Peyer's patch (tissue), 4 donors: ENCODE measurements around the gene DNAJB8. TPM values are rescaled to one million over a fixed set of nuclear protein-coding genes. Genes with fewer than 3 reads are reported as not detected.

Experiments used
- DNase-seq, 3 donors: peaks; one replicate each; pipeline ENCODE4 v3.0.0-alpha.2; 2017 to 2019
- H3K27ac ChIP-seq, 4 donors: fragments of 200-600 bp; sonication (generic); one replicate each; pipeline ENCODE4 v1.5.1; 2016 to 2019
- H3K27me3 ChIP-seq, 2 donors: fragments of 200-600 bp; sonication (generic); one replicate each; pipeline ENCODE4 v1.5.1; 2019
- H3K36me3 ChIP-seq, 3 donors: fragments of 200-600 bp; sonication (generic); one replicate each; pipeline ENCODE4 v1.5.1; 2016 to 2019
- H3K4me1 ChIP-seq, 4 donors: fragments of 200-600 bp; sonication (generic); one replicate each; pipeline ENCODE4 v1.5.1; 2016 to 2019
- H3K4me3 ChIP-seq, 4 donors: fragments of 200-600 bp; sonication (generic); 1 replicate in 3 of 4; 2 replicates in 1 of 4; pipeline ENCODE4 v1.5.1; 2016 to 2019; ENCODE audit warnings: mild to moderate bottlenecking in 1 of 4
- H3K9me3 ChIP-seq, 4 donors: fragments of 200-600 bp; sonication (generic); one replicate each; pipeline ENCODE4 v1.5.1; 2016 to 2019; ENCODE audit warnings: mild to moderate bottlenecking in 1 of 4
- POLR2A ChIP-seq, 2 donors: fragments of 450-650 bp; IDR thresholded peaks; one replicate each; pipeline ENCODE4 v1.5.1; 2017; ENCODE audit warnings: antibody characterized with exemption in 2 of 2, mild to moderate bottlenecking in 2 of 2, moderate library complexity in 2 of 2
- total RNA-seq, 4 donors: library from RNA; depleted of rRNA; stranded (reverse); fragments of >200 nt; gene quantifications; one replicate each; pipeline ENCODE4 v1.1.0, GENCODE V29; 2016
- TF ChIP-seq, protein P1 (sequence below), 6 experiments: fragments of 450-650 bp in 4 of 6; fragments of 200-600 bp in 2 of 6; sonication (generic) in 1 of 6; IDR thresholded peaks; one replicate each; pipeline ENCODE4 v1.5.1; 2017 to 2019; ENCODE audit warnings: antibody characterized with exemption in 6 of 6, mild to moderate bottlenecking in 3 of 6, moderate library complexity in 1 of 6

Gene DNAJB8
- total RNA-seq, 4 donors from 2014 or later, result not detected

DNA sequence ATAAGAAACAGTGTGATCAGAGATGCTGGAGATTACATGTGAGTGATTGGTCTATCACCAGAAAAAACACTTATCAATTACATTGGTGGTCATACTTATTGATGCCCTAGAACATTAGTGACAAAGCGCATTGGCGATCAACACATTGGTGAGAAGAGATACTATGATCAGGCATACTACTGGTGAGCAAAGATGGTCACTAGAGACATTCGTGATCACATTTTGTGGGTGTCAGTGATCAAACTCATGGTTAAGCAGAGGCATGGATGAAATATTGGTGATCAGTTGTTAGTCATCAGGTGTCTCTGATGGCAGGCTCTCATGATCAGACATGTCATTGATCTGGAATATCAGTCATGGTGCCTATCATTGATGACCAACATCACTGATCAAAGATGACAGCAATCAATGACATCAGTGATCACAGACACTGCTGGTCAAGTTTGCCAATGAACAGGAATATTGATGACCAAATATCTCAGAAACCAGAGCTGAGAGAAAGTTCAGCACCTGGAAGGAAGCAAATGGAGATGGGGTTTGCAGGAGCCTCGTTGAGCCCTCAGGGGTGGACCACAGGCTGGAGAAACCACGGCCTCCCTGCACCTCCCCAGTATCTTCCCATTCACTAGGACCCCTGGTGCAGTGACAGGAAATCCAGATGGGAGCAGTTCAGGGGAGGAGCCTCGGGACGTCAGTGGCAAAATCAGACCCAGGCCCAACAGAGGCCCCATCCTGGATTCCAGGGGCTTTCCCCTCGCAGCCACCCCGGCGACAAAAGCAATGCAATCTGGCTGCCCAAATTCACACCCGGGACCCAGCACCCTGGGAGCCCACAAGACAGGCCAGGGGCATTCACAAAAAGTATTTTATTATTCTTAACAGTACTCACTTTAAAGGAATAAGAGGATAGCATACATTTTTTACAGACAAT lies 12.2 kb upstream of the DNAJB8 start:
- DNase-seq, result no peak
- Histone ChIP-seq H3K9me3 (no peaks in the 10 kb centered on the region), H3K27me3 (peaks cover 0 to 14% of the 10 kb centered on the region in 2 donors), H3K4me1 (no peaks in the 10 kb centered on the region), H3K4me3 (no peak overlapping the region), H3K36me3 (no peaks in the 10 kb centered on the region), H3K27ac (no peak overlapping the region)
- TF ChIP-seq, protein P1, sequence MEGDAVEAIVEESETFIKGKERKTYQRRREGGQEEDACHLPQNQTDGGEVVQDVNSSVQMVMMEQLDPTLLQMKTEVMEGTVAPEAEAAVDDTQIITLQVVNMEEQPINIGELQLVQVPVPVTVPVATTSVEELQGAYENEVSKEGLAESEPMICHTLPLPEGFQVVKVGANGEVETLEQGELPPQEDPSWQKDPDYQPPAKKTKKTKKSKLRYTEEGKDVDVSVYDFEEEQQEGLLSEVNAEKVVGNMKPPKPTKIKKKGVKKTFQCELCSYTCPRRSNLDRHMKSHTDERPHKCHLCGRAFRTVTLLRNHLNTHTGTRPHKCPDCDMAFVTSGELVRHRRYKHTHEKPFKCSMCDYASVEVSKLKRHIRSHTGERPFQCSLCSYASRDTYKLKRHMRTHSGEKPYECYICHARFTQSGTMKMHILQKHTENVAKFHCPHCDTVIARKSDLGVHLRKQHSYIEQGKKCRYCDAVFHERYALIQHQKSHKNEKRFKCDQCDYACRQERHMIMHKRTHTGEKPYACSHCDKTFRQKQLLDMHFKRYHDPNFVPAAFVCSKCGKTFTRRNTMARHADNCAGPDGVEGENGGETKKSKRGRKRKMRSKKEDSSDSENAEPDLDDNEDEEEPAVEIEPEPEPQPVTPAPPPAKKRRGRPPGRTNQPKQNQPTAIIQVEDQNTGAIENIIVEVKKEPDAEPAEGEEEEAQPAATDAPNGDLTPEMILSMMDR (IDR thresholded peaks at IDR 0.05), result no peak
- TF ChIP-seq POLR2A (IDR thresholded peaks at IDR 0.05), result no peak

DNA sequence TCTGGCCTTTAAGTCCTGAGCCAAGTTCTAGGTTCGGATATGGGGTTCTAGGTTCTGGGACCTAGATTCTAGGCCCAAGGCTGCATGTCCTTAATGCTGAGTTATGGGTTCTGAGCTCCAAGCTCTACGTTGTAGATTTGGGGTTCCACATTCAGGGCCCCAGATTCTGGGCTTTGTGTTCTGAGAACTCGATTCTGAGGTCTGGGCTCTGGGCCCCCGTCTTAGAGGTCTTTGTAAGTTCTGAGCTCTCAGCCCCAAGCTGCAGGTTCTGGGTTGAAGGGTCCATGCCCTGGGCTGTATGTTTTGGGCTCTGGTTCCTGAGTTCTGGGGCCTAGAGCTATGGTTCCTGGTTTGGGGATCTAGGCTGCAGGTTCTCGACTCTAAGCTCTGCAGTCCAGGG lies 10.0 kb upstream of the DNAJB8 start:
- TF ChIP-seq, protein P1 (IDR thresholded peaks at IDR 0.05), result no peak
- TF ChIP-seq POLR2A (IDR thresholded peaks at IDR 0.05), result no peak
- no peaks in the 10 kb centered on the region for H3K9me3 ChIP-seq
- no peak for DNase-seq
- no peak overlapping the region for H3K4me3 ChIP-seq
- H3K27ac ChIP-seq, result no peak overlapping the region
- no peaks in the 10 kb centered on the region for H3K4me1 ChIP-seq
- H3K36me3 ChIP-seq, result no peaks in the 10 kb centered on the region
- peaks cover 0 to 3% of the 10 kb centered on the region in 2 donors for H3K27me3 ChIP-seq

DNA sequence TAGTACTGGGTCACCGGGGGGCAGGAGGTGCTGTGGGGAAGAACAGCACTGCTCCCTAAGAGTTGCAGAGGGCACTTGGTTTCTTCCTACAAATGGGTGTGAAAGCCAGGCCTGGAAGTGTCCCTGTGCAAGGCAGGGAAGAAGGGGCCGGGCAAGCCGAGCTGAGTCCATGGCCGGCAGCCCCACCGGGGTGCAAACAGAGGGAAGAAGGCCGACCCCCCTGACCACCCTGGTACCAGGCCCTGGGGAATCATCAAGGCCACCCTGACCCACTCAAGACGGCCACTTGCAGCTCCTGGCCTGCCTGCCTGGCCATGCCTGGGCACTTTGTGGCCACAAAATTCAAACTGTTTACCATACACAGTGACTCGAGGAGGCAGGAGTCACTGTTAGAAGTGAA lies 8.7 kb upstream of the DNAJB8 start:
- Histone ChIP-seq H3K27ac (no peak overlapping the region), H3K27me3 (peaks cover 0 to 3% of the 10 kb centered on the region in 2 donors), H3K36me3 (no peaks in the 10 kb centered on the region), H3K4me3 (no peak overlapping the region), H3K9me3 (no peaks in the 10 kb centered on the region), H3K4me1 (no peaks in the 10 kb centered on the region)
- TF ChIP-seq, protein P1 (IDR thresholded peaks at IDR 0.05), result no peak
- TF ChIP-seq POLR2A (IDR thresholded peaks at IDR 0.05), result no peak
- DNase-seq, result no peak

DNA sequence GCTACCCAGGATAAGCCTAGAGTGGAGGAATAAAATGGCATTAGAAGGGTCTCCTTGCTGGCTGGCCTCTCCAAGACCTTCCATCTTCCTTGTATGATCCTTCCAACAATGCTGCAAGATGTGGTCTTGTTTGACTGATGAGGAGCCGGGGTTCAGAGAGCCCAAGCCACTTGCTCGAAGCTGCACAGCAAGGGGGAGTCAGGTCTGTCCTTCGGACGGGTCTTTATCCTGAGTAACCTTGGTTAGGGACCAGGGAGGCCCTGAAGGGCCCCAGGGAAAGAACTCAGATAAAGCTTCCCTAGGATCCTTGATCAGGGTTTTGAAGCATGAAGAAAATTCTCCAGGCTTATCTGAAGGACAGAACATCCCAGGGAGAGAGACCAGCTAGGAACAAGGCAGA lies 7.0 kb upstream of the DNAJB8 start:
- DNase-seq, result no peak
- Histone ChIP-seq H3K4me1 (no peaks in the 10 kb centered on the region), H3K27ac (no peak overlapping the region), H3K4me3 (no peak overlapping the region), H3K9me3 (no peaks in the 10 kb centered on the region), H3K27me3 (no peaks in the 10 kb centered on the region), H3K36me3 (no peaks in the 10 kb centered on the region)
- TF ChIP-seq, protein P1 (IDR thresholded peaks at IDR 0.05), result no peak

DNA sequence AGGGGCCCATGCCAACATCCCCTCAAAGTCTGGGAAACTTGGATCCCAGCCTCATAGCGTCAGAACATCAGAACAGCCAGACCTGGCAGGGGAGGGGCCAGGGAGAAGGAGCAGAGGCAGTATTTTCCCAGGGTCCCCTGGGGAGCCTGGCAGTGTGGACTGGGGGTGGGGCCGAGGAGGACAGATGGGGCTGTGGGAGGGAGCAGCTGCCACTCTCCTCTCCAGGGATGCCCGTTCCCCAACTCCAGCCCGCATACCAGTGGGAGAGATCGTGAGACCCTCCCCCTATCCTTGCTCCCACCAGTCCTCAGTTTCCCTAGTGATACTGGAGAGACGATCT lies 6.5 kb upstream of the DNAJB8 start:
- Histone ChIP-seq H3K9me3 (no peaks in the 10 kb centered on the region), H3K36me3 (no peaks in the 10 kb centered on the region), H3K27ac (no peak overlapping the region), H3K4me3 (no peak overlapping the region), H3K4me1 (no peaks in the 10 kb centered on the region), H3K27me3 (no peaks in the 10 kb centered on the region)
- TF ChIP-seq, protein P1 (IDR thresholded peaks at IDR 0.05), result no peak
- TF ChIP-seq POLR2A (IDR thresholded peaks at IDR 0.05), result no peak
- DNase-seq, result no peak
